GM21423 (cell line): ENCODE measurements around the gene ADAMTS17.

Experiments used
- ATAC-seq: cut with Tn5 transposase; IDR thresholded peaks from one replicate; pipeline ENCODE4 v1.9.1; 2021; ENCODE audit warnings: mild to moderate bottlenecking, moderate library complexity; ENCODE audit not compliant: unreplicated experiment

Gene ADAMTS17

GRCh38 chr15:100202309-100202960 lies 139.3 kb downstream of the ADAMTS17 start:
- ATAC-seq: no peak

- ATAC-seq: peak; percentile 52
Measured at GRCh38 chr15:100201376-100202280, 140.1 kb downstream of the ADAMTS17 start.

- ATAC-seq: no peak
Measured at GRCh38 chr15:100200287-100200880, 141.4 kb downstream of the ADAMTS17 start.

GRCh38 chr15:100199711-100200286 lies 142.0 kb downstream of the ADAMTS17 start:
- ATAC-seq: no peak

DNA sequence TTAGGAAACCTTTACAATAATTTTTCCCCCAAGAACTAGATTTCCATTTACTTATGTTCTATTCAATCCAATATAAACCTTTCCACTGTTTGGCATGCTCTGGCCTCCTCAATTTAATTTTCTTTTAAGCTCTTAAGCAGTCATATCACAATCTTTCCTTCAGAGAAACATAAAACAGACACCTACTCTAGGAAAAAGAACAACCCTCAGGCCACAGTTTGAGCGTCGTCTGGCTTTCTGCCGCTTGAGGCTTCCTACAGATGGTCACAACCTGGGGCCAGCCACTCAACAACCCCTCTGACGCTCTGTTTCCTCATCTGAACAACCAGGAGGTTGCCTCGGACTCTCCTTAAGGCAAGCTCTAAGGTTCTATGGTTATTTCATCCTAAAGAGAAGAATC lies 143.3 kb downstream of the ADAMTS17 start:
- ATAC-seq: no peak

DNA sequence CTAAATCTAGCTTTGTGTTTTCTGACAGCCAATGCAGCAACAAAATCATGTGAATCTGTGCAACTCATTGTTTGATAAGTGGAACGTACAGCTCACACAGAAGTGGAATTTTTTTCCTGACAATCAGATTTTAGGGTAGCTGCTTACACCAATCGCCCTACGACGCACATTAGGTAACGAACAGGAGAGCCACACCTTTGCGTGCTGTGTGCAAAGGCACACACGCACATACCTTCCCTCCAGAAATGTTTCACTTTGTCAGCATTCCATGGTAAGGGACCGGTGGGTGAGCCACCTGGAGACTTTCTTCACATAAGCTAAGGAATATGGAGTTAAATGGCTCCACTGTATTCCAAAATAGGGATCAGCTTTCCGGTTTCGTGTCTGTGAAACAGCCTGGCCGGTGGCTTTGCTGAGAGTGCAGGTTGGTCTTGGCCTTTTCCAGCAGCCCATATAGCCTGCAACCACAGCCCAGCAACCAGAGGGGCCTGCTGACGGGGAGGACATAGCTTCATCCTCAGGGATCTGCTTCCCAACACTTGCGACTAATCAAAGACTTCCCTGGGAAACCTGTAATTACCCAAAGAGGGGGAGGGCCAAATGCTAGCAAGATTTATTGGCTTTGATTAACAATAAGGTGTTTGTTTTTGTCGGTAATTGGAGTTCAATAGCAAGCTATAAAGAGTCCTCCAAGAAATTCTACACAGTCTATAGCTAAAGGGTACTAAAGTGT lies 145.3 kb downstream of the ADAMTS17 start:
- ATAC-seq: no peak

GRCh38 chr15:100194996-100195395 lies 146.8 kb downstream of the ADAMTS17 start:
- no peak for ATAC-seq

DNA sequence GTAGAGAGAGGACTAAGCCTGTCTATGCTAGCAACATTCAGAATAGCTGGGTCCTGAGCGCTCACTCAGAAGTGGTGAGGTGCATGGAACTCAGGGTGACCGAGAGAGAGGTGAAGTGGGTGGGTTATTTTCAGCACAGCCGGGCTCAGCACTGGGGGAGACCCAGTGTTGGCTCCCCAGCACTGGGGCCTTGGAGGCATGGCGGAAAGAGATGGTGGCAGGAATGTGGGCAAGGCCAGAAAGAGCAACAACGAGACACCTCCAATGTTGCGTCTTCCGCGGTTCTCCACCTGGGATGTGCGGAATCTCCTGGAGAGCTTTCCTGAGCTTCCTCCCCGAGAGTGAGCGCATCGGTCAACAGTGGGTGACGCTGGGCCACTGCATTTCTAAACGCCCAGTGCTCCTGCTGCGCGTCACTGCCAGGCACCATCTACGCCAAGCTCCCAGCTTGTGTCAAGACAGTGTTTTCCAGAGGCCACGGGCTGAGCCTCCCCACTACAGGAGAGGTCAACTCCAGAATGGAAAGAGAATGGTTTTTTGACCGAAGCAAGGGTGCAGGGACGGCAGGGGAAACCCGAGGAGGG lies 148.4 kb downstream of the ADAMTS17 start:
- no peak for ATAC-seq

- ATAC-seq: no peak
Measured at GRCh38 chr15:100192097-100193080, 149.4 kb downstream of the ADAMTS17 start.

- no peak for ATAC-seq
Measured at GRCh38 chr15:100191161-100191560, 150.6 kb downstream of the ADAMTS17 start.

GRCh38 chr15:100190675-100191074 lies 151.1 kb downstream of the ADAMTS17 start:
- no peak for ATAC-seq

GRCh38 chr15:100189849-100190248 lies 151.9 kb downstream of the ADAMTS17 start:
- no peak for ATAC-seq

DNA sequence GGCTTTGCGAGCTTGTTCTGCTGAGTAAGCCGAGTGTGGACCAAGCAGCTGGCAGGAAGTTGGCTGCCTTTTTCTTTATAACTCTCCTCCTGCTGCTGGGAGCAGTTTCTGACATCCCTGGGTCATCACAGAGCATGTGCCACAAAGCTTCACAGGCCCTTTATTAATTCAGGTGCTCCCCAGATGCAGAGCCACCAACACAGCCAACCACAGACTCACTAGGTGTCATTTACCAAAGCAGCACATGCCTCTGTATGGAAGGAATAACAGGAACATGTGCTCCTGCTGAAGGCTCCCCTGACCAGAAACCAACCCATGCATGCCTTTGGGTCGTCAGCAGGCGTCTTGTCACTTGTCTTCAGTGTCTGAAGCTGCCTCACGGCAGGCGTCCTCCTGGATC lies 152.5 kb downstream of the ADAMTS17 start:
- no peak for ATAC-seq

DNA sequence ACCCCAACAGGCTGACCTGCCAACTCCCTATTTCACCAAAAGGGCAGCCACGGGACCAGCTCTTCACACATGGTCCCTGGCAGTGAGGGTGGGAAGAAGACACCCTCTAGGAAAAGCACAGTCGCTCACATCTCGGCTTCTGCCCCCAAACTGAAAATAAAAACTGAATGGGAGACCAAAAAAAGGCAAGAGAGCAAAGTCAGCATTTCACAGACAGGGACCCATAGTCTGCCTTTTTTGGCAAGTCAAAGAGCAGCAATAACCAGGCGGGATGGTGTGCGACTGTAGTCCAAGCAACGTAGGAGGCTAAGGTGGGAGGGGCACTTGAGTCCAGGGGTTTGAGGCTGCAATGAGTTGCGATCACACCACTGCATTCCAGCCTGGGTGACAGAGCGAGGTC lies 154.1 kb downstream of the ADAMTS17 start:
- ATAC-seq: no peak

GRCh38 chr15:100186960-100187359 lies 154.8 kb downstream of the ADAMTS17 start:
- ATAC-seq: no peak

DNA sequence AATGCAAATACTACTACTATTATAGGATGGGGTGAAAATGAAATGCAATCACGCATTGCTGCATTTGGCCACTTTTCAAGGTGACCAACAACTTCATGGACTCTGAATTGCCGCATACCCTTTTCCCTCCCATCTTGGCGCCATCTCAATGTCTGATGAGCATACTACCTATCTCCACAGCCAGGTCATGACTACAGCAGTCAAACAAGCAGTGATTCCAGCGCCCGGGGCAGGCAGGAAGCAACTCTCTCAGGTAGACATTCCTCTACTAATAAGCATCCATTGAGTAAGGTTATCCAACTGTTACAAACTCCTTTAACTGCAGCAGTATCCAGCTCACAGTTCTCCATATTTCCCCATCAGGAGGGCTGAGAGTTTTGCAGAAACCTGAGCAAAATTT lies 155.4 kb downstream of the ADAMTS17 start:
- ATAC-seq: no peak

DNA sequence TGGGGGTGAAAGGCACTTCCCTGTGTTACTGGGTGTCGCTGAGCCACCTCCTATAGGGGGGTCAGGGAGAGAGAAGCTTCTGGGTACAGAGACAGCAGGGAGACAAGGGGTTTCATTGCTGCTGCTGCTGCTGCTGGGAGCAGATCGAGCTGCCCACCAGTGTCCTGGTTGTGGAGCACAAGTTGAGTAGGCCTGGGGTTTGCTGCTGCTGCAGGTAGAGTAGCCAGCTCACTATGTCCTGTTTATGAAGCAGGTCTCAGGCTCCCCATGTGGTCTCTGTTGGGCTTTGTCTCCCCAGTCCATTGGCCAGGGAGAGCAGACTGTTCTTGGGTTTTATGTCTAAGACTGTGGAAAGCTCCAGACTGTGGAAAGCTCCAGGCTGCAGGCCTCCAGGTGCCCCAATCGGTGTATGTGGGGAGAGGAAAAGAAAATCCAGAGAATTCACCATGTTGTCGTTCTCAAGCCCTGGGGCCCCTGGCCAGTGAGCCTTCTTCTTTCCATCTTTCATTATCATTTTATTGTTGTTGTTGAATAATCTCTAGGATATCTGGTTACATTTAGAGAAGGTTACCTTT lies 157.8 kb downstream of the ADAMTS17 start:
- ATAC-seq: no peak

DNA sequence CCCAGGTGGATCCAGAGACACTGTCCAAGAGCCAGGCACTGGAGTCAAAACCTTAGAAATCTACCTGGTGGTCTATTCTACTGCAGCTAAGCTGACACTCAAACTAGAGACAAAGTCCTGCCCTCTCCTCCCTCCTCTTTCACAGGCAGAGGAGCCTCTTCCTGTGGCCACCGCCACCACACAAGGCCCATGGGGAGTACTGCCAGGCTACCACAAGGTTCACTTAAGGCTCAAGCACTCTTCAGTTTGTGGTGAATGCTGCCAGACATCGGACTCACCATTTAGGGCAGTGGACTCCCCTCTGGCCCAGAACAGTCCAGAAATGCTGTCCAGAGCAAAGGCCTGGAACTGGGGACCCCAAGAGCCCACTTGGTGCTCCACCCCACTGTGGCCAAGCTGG lies 160.9 kb downstream of the ADAMTS17 start:
- no peak for ATAC-seq
